Erythroblast (primary cell): Measurements from ENCODE around the gene CACNA1C.

Source experiments
- GATA1 ChIP-seq: IDR thresholded peaks from 2 replicates; pipeline ENCODE4 v1.6.1; 2011; ENCODE audit warnings: low read depth, mild to moderate bottlenecking, control low read depth, low read length, moderate library complexity
- POLR2A ChIP-seq: IDR thresholded peaks from 2 replicates; pipeline ENCODE4 v1.6.1; 2011; ENCODE audit warnings: mild to moderate bottlenecking, low read length

DNA sequence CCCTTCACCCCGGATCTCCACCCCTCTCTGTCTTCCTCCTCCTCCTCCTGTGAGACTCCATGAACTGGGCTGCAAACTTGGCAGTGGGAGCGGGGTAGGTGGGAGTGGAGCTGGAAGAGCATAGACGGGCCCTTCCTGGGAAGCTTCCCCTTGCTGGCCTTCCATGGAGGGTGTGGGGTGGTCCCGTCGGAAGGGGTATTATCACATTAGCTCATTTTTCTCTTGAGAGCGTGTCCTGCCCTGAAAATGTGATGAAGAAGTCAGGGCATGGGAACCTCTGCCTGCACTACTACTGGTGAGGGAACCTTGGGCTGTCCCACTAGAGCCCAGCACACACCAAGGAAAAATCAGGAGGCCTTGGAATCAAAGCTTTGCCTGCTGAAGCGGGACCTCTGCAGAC lies 66.5 kb downstream of the CACNA1C start:
- TF ChIP-seq POLR2A: no peak
- no peak for TF ChIP-seq GATA1
